HG02970 (cell line): ENCODE measurements around the gene SLC47A2.
"Not testable (repeated sequence)": the region's sequence is repeated elsewhere in the genome, so short reads cannot be mapped to it uniquely, and the experiment has no call there.

ENCODE experiments used
- ATAC-seq: cut with Tn5 transposase; IDR thresholded peaks from one replicate; pipeline ENCODE4 v1.9.1; 2021; ENCODE audit warnings: mild to moderate bottlenecking, moderate library complexity, moderate number of reproducible peaks; ENCODE audit not compliant: unreplicated experiment, low FRiP score

Gene SLC47A2, protein sequence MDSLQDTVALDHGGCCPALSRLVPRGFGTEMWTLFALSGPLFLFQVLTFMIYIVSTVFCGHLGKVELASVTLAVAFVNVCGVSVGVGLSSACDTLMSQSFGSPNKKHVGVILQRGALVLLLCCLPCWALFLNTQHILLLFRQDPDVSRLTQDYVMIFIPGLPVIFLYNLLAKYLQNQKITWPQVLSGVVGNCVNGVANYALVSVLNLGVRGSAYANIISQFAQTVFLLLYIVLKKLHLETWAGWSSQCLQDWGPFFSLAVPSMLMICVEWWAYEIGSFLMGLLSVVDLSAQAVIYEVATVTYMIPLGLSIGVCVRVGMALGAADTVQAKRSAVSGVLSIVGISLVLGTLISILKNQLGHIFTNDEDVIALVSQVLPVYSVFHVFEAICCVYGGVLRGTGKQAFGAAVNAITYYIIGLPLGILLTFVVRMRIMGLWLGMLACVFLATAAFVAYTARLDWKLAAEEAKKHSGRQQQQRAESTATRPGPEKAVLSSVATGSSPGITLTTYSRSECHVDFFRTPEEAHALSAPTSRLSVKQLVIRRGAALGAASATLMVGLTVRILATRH

GRCh38 chr17:19716108-19717030 lies at the start of gene SLC47A2:
TSS of gene SLC47A2 (minus strand) at chr17:19716584. CDS start at chr17:19716555, 29 bp downstream.
- no peak for ATAC-seq

GRCh38 chr17:19766016-19766415 lies 49.6 kb upstream of the SLC47A2 start:
- ATAC-seq: no peak

- not testable (repeated sequence) for ATAC-seq
These were observed 47.6 kb upstream of the SLC47A2 start for GRCh38 chr17:19763991-19764390.

- ATAC-seq: no peak
These were observed 47.0 kb upstream of the SLC47A2 start for GRCh38 chr17:19763416-19763815.

- ATAC-seq: no peak
These were observed 46.2 kb upstream of the SLC47A2 start for GRCh38 chr17:19762515-19762961.

GRCh38 chr17:19760746-19761145 lies 44.4 kb upstream of the SLC47A2 start:
- no peak for ATAC-seq

DNA sequence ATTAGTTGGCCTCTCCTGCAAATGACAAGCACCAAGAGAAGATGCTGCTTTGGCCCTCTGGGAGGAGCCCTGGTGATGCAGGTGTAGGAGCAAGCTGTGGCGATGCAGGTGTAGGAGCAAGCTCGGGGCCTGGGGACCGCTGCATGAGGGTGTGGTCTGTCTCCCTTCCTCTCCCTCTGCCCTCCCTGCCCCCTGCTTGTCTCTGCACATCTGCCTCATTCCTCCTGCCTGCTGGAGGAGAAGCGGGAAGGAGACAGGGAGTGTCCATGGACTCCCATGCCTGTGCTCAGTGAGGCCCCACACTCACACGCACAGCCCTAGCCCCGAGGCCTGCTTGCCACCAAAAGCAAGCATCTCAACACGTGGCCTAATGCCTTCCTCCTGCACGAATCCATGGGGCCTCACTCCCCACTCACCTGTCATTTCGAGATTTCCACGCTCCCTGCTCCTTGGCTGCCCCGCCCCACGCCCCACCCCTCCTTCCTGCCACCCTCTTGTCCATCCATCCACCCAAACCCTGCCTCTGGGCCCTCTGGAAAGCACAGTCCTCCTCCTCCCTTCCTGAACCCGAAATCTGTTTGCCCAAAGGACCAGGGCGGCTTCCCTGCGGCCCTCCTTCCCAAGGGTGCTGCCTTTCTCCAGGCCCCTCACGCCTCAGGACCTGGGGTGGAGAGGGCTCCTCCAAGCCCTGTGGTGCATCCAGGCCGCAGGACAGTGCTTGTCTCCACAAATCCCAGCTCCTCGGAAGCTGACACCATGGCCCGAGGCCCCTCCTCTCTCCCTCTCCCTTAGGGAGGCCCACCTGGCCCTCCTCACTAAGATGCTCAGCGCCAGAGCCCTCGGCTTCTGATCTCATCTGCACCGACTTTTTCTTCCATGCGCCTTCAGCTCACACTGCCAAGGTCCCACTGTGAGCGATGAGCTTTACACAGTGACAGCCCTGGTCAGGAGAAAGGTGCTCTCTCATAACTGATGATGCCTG lies 43.5 kb upstream of the SLC47A2 start:
- ATAC-seq: no peak

GRCh38 chr17:19757536-19758180 lies 41.3 kb upstream of the SLC47A2 start:
- no peak for ATAC-seq

DNA sequence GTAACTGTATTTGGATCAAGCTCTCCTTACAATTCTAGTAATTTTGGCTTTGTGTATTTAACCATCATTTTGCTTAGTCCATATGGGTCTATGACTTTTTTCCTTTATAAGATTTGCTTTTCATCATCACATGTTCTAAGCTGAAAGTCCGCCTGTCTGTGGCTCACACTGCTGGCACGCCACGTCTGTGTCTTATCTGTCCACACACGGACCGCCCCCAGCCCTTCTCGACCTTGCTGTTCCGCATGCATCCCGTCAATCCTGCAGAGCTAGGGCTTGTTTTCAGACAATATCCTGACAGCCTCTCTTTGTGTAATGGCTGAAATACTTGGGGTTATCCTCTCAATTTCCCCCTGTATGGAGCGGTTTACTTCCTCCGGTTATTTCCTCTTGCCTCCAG lies 40.2 kb upstream of the SLC47A2 start:
- ATAC-seq: no peak

- no peak for ATAC-seq
These were observed 39.6 kb upstream of the SLC47A2 start for GRCh38 chr17:19755821-19756510.

- ATAC-seq: no peak
These were observed 39.0 kb upstream of the SLC47A2 start for GRCh38 chr17:19755392-19755791.

DNA sequence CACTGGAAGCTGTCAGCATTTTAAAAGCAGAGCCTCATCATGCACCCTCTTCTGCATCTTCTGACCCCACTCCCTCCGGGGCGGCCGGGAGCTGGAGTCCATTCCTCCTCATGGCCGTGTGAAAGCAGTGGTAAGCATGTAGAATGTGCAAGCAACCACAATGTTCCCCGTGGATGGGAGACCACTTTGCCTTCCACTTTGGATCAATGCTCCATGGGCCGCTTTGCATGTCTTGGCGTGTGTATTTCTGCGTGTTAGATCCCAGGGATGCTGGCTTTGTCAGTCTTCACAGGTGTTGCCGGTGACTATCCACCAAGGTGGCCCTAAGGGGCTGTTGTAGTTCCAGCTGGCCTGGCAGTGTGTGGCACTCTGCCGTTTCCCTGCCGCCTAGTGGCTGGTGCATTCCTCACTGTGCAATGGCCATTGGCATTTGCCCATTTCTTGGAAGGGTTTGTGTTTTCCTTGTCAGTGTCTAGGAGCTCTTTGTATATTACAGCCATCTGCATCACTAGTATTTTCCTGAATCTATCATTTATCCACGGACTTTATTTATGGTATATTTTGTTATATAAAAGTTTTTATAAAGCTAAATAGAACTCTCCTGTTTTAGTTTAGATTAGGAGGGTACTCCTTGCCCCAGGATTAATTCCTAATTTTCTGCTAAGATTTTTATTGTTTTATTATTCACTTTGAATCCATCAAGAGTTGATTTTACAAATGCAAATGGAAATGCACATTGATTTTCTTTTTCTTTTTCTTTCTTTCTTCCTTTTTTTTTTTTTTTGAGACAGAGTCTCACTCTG lies 37.5 kb upstream of the SLC47A2 start:
- ATAC-seq: no peak

DNA sequence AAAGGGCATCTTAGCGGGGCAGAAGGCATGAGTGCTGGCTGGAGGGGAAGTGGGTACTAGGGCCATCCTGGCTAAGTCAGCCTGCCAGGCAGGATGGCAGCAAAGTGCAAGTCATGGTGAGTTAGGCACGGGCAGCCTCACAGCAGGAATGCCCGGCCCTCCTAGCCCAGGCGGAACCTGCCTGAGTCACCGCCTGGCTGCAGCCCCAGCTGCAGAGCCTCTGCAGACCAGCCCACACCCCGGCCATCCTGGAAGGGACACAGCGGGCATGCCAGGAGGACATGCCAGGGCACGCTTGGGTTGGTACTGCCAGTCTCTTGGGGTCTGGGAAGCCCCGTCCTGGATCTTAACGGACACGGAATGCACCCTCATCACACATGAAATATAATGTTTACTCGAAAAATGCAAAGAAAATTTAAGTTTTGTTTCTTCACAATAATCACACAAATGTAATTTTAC lies 36.7 kb upstream of the SLC47A2 start:
- no peak for ATAC-seq

- no peak for ATAC-seq
These were observed 36.0 kb upstream of the SLC47A2 start for GRCh38 chr17:19752216-19753050.

DNA sequence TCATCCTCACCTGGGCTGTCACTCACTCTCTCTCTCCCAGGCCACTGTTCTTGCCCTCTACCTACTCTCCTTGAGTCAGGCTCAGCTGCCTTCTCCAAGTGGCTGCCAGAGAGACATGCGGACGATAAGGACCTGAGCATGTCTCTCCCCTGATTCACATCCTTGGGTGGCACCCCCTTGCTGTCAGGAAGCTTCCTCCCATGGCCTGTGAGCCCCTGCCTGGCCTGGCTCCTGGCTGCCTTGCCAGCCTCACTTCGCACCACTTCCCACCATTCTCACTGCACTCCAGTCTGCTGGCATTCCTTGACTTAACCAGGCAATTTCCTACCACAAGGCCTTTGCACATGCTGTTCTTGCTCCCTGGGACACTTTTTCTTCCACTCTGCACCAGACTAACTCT lies 34.5 kb upstream of the SLC47A2 start:
- no peak for ATAC-seq

DNA sequence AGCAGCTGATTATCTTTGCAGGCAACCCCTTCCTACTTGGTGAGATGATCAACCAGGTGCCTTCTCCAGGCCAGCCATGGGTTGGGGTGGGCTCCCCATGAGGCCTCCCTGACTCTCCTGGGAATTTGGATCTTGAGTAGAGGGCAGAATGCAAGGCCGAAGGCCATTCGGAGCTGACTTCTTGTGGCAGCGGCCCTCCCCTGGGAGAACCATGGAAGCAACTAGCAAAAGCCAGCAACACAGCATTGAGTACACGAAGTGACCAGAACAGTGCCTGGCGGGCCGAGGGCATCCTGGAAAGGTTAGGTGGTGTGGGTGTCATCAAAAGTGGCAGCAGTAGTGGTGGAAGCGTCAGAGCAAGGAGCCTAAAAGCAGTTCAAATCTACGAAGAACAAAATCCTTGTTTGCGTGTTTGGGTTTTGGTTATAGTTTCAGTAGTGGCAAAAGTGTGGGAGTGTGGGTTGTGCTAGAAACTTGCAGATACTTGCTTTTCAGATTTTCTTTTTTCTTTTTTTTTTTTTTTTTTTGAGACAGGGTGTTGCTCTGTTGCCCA lies 33.7 kb upstream of the SLC47A2 start:
- no peak for ATAC-seq

DNA sequence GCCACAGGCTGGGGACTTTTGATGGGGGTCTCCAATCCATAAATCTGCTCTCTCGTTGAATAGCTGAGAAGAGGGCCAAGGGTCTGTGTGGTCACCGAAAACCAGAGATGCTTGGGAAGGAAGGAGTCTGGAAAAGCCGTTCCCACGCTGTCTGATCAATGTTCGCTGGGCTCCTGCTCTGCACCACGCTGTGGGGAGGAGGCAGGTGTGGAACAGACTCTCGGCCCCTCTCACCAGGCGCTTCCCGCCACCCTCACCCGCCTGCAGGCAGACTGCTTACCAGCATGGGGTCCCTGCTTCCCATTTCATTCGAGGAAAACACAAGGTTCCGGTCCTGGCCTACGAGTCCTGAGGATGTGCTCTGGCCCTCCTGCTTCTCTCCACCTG lies 32.4 kb upstream of the SLC47A2 start:
- no peak for ATAC-seq
